Neutrophil (primary cell): ENCODE measurements around the gene SLC25A29.
A peak's percentile ranks its signal among the peaks of the same experiment; 100 is the strongest.

Source experiments
- H3K27ac ChIP-seq: fragments of 200-600 bp; sonication (generic); 2 replicates; pipeline ENCODE4 v1.5.1; 2016; ENCODE audit warnings: mild to moderate bottlenecking, moderate library complexity
- H3K27me3 ChIP-seq: fragments of 200-600 bp; sonication (generic); 2 replicates; pipeline ENCODE4 v1.6.0; 2016; ENCODE audit warnings: mild to moderate bottlenecking
- H3K36me3 ChIP-seq: fragments of 200-600 bp; sonication (generic); 2 replicates; pipeline ENCODE4 v1.5.1; 2017
- H3K4me1 ChIP-seq, 2 experiments: fragments of 200-600 bp in 1 of 2; sonication (generic) in 1 of 2; 1 replicate in 1 of 2; 2 replicates in 1 of 2; pipeline versions ENCODE4 v1.5.1 to v1.6.1; 2013 to 2016; ENCODE audit warnings: low read depth in 1 of 2, low read length in 1 of 2, mild to moderate bottlenecking in 1 of 2, moderate library complexity in 1 of 2; ENCODE audit not compliant: control insufficient read depth in 1 of 2, insufficient read depth in 1 of 2
- H3K4me3 ChIP-seq, 2 experiments: fragments of 200-600 bp in 1 of 2; sonication (generic) in 1 of 2; 1 replicate in 1 of 2; 2 replicates in 1 of 2; pipeline ENCODE4 v1.5.1; 2013 to 2016; ENCODE audit warnings: low read depth in 1 of 2, low read length in 1 of 2, mild to moderate bottlenecking in 1 of 2, moderate library complexity in 1 of 2
- H3K9me3 ChIP-seq: fragments of 200-600 bp; sonication (generic); 2 replicates; pipeline ENCODE4 v1.5.1; 2016
- CTCF ChIP-seq: fragments of 200-600 bp; sonication (generic); IDR thresholded peaks from 2 replicates; pipeline ENCODE4 v1.5.1; 2016; ENCODE audit warnings: antibody characterized with exemption

The SLC25A29 gene

GRCh38 chr14:100279563-100279962 lies 26.7 kb downstream of the SLC25A29 start:
- no peak for TF ChIP-seq CTCF
- peaks cover 19% of the 10 kb centered on the region for H3K36me3 ChIP-seq
- H3K9me3 ChIP-seq = no peaks in the 10 kb centered on the region
- H3K4me1 ChIP-seq = peaks cover 14 to 19% of the 10 kb centered on the region in 2 experiments
- H3K27me3 ChIP-seq = no peaks in the 10 kb centered on the region
- no peak overlapping the region for H3K4me3 ChIP-seq
- H3K27ac ChIP-seq = no peak overlapping the region

- Histone ChIP-seq H3K4me1 (peaks cover 13 to 18% of the 10 kb centered on the region in 2 experiments), H3K27ac (peak overlapping the region; percentile 64), H3K27me3 (no peaks in the 10 kb centered on the region), H3K36me3 (peaks cover 19% of the 10 kb centered on the region), H3K9me3 (no peaks in the 10 kb centered on the region), H3K4me3 (no peak overlapping the region)
- TF ChIP-seq CTCF = no peak
Measured at GRCh38 chr14:100279133-100279532, 27.1 kb downstream of the SLC25A29 start.

DNA sequence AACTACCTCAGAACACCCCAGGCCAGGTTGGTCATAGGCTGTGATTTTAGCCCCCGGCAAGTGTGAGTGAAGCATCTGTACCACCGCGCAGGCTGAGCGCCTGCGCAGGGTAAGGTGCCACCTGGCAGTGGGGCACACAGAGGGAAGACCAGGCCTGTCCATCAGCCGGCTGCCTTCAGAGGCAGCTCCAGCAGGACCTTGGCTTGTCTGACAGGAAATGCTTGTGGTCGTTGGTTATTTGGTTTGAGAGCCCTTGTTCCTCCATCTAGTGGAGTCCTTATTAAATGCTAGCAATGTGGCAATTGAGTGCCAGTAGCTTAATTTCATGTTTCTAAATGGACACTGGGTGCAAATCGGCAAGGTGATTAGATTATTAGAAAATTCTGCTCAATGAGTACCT lies 27.5 kb downstream of the SLC25A29 start:
- no peak for TF ChIP-seq CTCF
- Histone ChIP-seq H3K4me1 (peaks cover 13 to 18% of the 10 kb centered on the region in 2 experiments), H3K27ac (peak overlapping the region; percentile 64)

GRCh38 chr14:100275214-100275613 lies 31.0 kb downstream of the SLC25A29 start:
- Histone ChIP-seq H3K4me3 (no peak overlapping the region), H3K9me3 (no peaks in the 10 kb centered on the region), H3K4me1 (peaks cover 13 to 18% of the 10 kb centered on the region in 2 experiments), H3K36me3 (peaks cover 13% of the 10 kb centered on the region), H3K27ac (peak overlapping the region; percentile 28), H3K27me3 (no peaks in the 10 kb centered on the region)
- TF ChIP-seq CTCF = no peak

More for the DNA sequence above, 27.5 kb downstream of the SLC25A29 start:
- Histone ChIP-seq H3K9me3 (no peaks in the 10 kb centered on the region), H3K27me3 (no peaks in the 10 kb centered on the region), H3K4me3 (no peak overlapping the region), H3K36me3 (peaks cover 19% of the 10 kb centered on the region)

GRCh38 chr14:100274250-100274649 lies 32.0 kb downstream of the SLC25A29 start:
- Histone ChIP-seq H3K9me3 (no peaks in the 10 kb centered on the region), H3K36me3 (peaks cover 13% of the 10 kb centered on the region), H3K27ac (no peak overlapping the region), H3K4me1 (peaks cover 11 to 17% of the 10 kb centered on the region in 2 experiments), H3K4me3 (no peak overlapping the region), H3K27me3 (no peaks in the 10 kb centered on the region)
- no peak for TF ChIP-seq CTCF
